ENCODE measurements around the gene KDM5A. TPM values are rescaled to one million over a fixed set of nuclear protein-coding genes. Genes with fewer than 3 reads are reported as not detected.

Gene KDM5A
- total RNA-seq, 1 donor from 2014 or later, result 28.2 TPM

DNA sequence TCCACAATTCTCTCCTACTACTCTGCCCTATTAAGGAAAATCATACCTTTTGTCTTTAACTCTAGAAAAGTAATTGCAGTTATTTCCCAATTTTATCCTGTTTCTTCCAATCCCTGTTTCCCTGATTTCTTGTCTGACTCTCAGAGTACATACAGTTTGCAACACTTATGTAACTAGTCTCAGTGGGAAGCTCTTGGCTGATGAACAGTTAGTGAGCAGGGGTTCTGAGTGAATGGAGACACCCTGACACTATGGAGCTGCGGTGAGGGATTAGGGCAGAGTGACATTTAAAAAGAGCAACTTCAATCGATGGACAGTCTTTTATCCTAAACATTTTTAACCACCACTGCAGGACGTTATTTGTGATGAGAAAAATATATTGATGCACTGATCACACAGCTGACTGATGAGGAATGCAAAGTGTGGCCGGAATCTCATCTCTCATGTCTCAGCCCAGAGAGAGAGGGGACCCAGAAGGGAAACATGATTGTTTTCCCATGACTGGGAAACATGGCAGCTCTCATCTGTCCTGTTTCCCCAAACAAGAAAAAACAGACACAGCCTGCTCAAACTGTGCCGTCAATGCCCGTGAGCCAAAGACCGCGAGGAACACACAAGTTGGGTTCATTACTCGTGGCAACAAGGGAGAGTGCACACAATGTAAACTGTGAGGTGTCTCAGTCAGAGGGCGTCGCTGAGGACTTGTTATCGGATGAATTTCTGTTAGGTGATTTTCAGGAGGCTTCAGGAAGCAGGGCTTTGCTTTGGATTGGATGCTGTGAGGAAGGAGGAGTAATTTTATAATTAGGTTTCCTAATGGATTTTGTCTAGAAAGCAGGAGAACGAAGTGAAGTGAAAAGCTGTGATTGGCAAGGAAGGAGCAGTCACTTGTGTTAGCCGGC lies 121.3 kb downstream of the KDM5A start:
- H3K27me3 ChIP-seq (ENCODE audit: low read depth), result no peaks in the 10 kb centered on the region
- intact Hi-C loops (cut with micrococcal nuclease), result no loop called here
- DNase-seq, result no peak
- H3K4me1 ChIP-seq, result peaks cover 29% of the 10 kb centered on the region
- H3K36me3 ChIP-seq, result no peaks in the 10 kb centered on the region
- no peak overlapping the region for H3K4me3 ChIP-seq
- H3K9me3 ChIP-seq (replicated peaks), result no peaks in the 10 kb centered on the region
- H3K27ac ChIP-seq (replicated peaks), result no peak overlapping the region
- TF ChIP-seq, protein P1, sequence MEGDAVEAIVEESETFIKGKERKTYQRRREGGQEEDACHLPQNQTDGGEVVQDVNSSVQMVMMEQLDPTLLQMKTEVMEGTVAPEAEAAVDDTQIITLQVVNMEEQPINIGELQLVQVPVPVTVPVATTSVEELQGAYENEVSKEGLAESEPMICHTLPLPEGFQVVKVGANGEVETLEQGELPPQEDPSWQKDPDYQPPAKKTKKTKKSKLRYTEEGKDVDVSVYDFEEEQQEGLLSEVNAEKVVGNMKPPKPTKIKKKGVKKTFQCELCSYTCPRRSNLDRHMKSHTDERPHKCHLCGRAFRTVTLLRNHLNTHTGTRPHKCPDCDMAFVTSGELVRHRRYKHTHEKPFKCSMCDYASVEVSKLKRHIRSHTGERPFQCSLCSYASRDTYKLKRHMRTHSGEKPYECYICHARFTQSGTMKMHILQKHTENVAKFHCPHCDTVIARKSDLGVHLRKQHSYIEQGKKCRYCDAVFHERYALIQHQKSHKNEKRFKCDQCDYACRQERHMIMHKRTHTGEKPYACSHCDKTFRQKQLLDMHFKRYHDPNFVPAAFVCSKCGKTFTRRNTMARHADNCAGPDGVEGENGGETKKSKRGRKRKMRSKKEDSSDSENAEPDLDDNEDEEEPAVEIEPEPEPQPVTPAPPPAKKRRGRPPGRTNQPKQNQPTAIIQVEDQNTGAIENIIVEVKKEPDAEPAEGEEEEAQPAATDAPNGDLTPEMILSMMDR (IDR thresholded peaks at IDR 0.05; ENCODE audit: borderline replicate concordance), result no peak

DNA sequence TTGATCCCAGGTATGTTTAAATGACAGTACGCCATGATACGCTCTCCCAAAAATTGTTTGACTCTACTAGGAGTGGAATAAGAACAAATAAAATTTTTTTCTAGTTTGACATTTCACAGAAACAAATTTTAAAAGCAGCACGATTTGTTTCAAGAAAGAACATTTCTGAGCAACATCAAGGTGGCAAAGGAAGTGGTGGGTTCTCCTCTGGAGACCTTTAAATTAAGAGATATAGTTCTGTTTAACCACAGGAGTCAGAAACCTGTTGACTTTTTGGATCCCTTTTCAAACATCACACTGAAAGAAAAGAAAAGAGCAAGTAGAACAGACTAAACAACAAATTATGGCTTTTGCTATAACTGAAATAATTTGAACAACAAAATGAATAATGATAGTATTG lies 124.0 kb downstream of the KDM5A start:
- no peak for DNase-seq
- Histone ChIP-seq H3K27ac (replicated peaks) (no peak overlapping the region), H3K27me3 (ENCODE audit: low read depth) (peaks cover 4% of the 10 kb centered on the region), H3K4me3 (no peak overlapping the region), H3K36me3 (no peaks in the 10 kb centered on the region), H3K4me1 (peaks cover 25% of the 10 kb centered on the region), H3K9me3 (replicated peaks) (no peaks in the 10 kb centered on the region)
- intact Hi-C loops (cut with micrococcal nuclease), result no loop called here
- TF ChIP-seq, protein P1 (IDR thresholded peaks at IDR 0.05; ENCODE audit: borderline replicate concordance), result no peak

DNA sequence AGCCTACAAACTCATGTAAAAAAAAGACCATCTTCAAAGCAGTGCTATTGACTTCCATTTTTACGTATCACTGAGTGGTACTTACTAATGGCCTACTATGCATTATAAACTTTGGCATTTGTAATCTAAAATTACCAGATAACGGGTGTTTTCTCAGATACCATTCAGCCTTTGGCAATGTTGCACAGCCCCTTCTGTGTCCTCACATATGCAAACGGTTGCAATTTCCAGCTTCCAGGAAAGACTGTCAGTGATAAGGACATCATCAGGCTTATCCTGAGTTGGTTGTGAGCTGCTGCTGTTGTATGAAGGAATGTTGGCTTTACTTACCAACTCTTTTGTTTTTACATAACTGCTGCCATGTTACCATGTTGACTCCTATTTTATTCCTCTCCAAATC lies 124.9 kb downstream of the KDM5A start:
- Histone ChIP-seq H3K36me3 (no peaks in the 10 kb centered on the region), H3K9me3 (replicated peaks) (no peaks in the 10 kb centered on the region), H3K27me3 (ENCODE audit: low read depth) (peaks cover 10% of the 10 kb centered on the region), H3K4me1 (peaks cover 25% of the 10 kb centered on the region), H3K27ac (replicated peaks) (no peak overlapping the region), H3K4me3 (no peak overlapping the region)
- TF ChIP-seq, protein P1 (IDR thresholded peaks at IDR 0.05; ENCODE audit: borderline replicate concordance), result no peak
- intact Hi-C loops (cut with micrococcal nuclease), result no loop called here
- no peak for DNase-seq

GRCh38 chr12:263574-263973 lies 125.5 kb downstream of the KDM5A start:
- TF ChIP-seq, protein P1 (IDR thresholded peaks at IDR 0.05; ENCODE audit: borderline replicate concordance), result no peak
- Histone ChIP-seq H3K27ac (replicated peaks) (no peak overlapping the region), H3K4me1 (peaks cover 21% of the 10 kb centered on the region), H3K4me3 (no peak overlapping the region), H3K36me3 (no peaks in the 10 kb centered on the region), H3K9me3 (replicated peaks) (no peaks in the 10 kb centered on the region), H3K27me3 (ENCODE audit: low read depth) (peaks cover 10% of the 10 kb centered on the region)
- no peak for DNase-seq
- intact Hi-C loops (cut with micrococcal nuclease), result no loop called here

DNA sequence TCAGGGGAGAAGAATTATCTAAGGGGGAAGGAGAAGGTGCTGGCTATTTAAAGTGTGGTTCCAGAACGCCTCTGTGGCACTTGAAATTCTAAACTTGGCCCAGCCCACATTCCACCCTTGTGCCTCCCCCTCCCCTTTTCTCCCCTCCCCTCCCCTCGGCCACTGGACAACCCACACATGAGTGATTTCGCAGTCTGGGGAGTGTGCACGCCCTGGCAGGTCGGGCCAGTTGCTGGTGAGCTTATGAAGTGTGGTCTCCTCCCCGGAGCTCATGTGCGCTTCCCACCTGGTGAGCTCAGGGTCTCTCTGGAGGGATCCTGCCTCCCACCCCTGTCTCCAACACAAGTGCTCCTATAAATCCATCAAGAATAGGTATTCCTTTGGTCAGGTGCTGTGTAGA lies 126.3 kb downstream of the KDM5A start, which contains the start of gene SLC6A13:
TSS of gene SLC6A13 (minus strand) at position 20 of the 400 bp plus-strand sequence. CDS start 2,784 bp downstream, outside the sequence.
- intact Hi-C loops (cut with micrococcal nuclease), result no loop called here
- Histone ChIP-seq H3K36me3 (no peaks in the 10 kb centered on the region), H3K4me1 (peaks cover 14% of the 10 kb centered on the region), H3K9me3 (replicated peaks) (no peaks in the 10 kb centered on the region), H3K27me3 (ENCODE audit: low read depth) (peaks cover 11% of the 10 kb centered on the region), H3K27ac (replicated peaks) (no peak within 1 kb of the TSS), H3K4me3 (no peak within 1 kb of the TSS)
- TF ChIP-seq, protein P1 (IDR thresholded peaks at IDR 0.05; ENCODE audit: borderline replicate concordance), result no peak
- no peak for DNase-seq

All from left ventricle myocardium inferior (tissue), 1 donor.